ENCODE results near the gene EHMT1. TPM values are rescaled to one million over a fixed set of nuclear protein-coding genes. Genes with fewer than 3 reads are reported as not detected.

Gene EHMT1
- polyA plus RNA-seq, 3 donors = 10.1 to 46.5 (median 15.0) TPM

- H3K36me3 Mint-ChIP-seq = peaks cover 77 to 92% of the 10 kb centered on the region in 2 donors
- Histone ChIP-seq H3K9me3 (replicated peaks in 1 of 2; ENCODE audit: control insufficient read depth in 1 of 2, insufficient read depth in 1 of 2, low read length in 2 of 2) (no peaks in the 10 kb centered on the region), H3K9ac (ENCODE audit: insufficient read depth, low read length, poor library complexity, severe bottlenecking) (no peak overlapping the region), H3K4me2 (replicated peaks; ENCODE audit: extremely low read depth, low read length, poor library complexity, severe bottlenecking) (no peak overlapping the region), H4K20me1 (ENCODE audit: insufficient read depth, low read length) (no peaks in the 10 kb centered on the region), H3K27ac (ENCODE audit: low read depth in 1 of 2, low read length in 2 of 2) (no peak overlapping the region), H3K4me3 (replicated peaks in 1 of 3; ENCODE audit: low read depth in 2 of 3, low read length in 3 of 3) (no peak overlapping the region), H3K4me1 (ENCODE audit: control insufficient read depth in 1 of 2, insufficient read depth in 2 of 2, low read length in 2 of 2) (no peaks in the 10 kb centered on the region), H3K36me3 (replicated peaks in 1 of 2; ENCODE audit: control insufficient read depth in 1 of 2, insufficient read depth in 2 of 2, low read length in 2 of 2) (peaks cover 74 to 92% of the 10 kb centered on the region in 2 donors), H2AFZ (ENCODE audit: insufficient read depth, low read depth, low read length, poor library complexity, severe bottlenecking) (no peak overlapping the region), H3K79me2 (ENCODE audit: insufficient read depth, low read length) (no peaks in the 10 kb centered on the region), H3K27me3 (ENCODE audit: control insufficient read depth in 2 of 2, insufficient read depth in 2 of 2, low read length in 2 of 2) (no peaks in the 10 kb centered on the region)
- intact Hi-C loops (cut with micrococcal nuclease) = no loop called here
- H3K9me3 Mint-ChIP-seq = peaks cover 0 to 2% (median 0%) of the 10 kb centered on the region in 7 donors
- DNase-seq = no peak
- WGBS (ENCODE audit: insufficient coverage) = 98% methylated on average over 17 of the region's 17 CpGs
- peak overlapping the region in 1 of 7 donors; percentile 10 for H3K27ac Mint-ChIP-seq
- H3K4me3 Mint-ChIP-seq = no peak overlapping the region
- TF ChIP-seq, protein P1, sequence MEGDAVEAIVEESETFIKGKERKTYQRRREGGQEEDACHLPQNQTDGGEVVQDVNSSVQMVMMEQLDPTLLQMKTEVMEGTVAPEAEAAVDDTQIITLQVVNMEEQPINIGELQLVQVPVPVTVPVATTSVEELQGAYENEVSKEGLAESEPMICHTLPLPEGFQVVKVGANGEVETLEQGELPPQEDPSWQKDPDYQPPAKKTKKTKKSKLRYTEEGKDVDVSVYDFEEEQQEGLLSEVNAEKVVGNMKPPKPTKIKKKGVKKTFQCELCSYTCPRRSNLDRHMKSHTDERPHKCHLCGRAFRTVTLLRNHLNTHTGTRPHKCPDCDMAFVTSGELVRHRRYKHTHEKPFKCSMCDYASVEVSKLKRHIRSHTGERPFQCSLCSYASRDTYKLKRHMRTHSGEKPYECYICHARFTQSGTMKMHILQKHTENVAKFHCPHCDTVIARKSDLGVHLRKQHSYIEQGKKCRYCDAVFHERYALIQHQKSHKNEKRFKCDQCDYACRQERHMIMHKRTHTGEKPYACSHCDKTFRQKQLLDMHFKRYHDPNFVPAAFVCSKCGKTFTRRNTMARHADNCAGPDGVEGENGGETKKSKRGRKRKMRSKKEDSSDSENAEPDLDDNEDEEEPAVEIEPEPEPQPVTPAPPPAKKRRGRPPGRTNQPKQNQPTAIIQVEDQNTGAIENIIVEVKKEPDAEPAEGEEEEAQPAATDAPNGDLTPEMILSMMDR (IDR thresholded peaks at IDR 0.05) = no peak
- H3K27me3 Mint-ChIP-seq (ENCODE audit: low read depth in 3 of 3) = peaks cover 0 to 3% (median 0%) of the 10 kb centered on the region in 3 donors
- H3K4me1 Mint-ChIP-seq = no peaks in the 10 kb centered on the region
These were observed 145.4 kb downstream of the EHMT1 start for GRCh38 chr9:137764171-137764671.

GRCh38 chr9:137764981-137765380 is 146.2 kb downstream of the EHMT1 start:
- Mint-ChIP-seq H3K4me1 (no peaks in the 10 kb centered on the region), H3K4me3 (no peak overlapping the region), H3K27me3 (ENCODE audit: low read depth in 3 of 3) (peaks cover 0 to 3% (median 0%) of the 10 kb centered on the region in 3 donors), H3K36me3 (peaks cover 77 to 92% of the 10 kb centered on the region in 2 donors), H3K27ac (no peak overlapping the region), H3K9me3 (peaks cover 0 to 5% (median 3%) of the 10 kb centered on the region in 7 donors)
- Histone ChIP-seq H3K36me3 (replicated peaks in 1 of 2; ENCODE audit: control insufficient read depth in 1 of 2, insufficient read depth in 2 of 2, low read length in 2 of 2) (peaks cover 68 to 92% of the 10 kb centered on the region in 2 donors), H4K20me1 (ENCODE audit: insufficient read depth, low read length) (no peaks in the 10 kb centered on the region), H3K9ac (ENCODE audit: insufficient read depth, low read length, poor library complexity, severe bottlenecking) (no peak overlapping the region), H3K79me2 (ENCODE audit: insufficient read depth, low read length) (no peaks in the 10 kb centered on the region), H3K4me3 (replicated peaks in 1 of 3; ENCODE audit: low read depth in 2 of 3, low read length in 3 of 3) (no peak overlapping the region), H3K4me2 (replicated peaks; ENCODE audit: extremely low read depth, low read length, poor library complexity, severe bottlenecking) (no peak overlapping the region), H3K27me3 (ENCODE audit: control insufficient read depth in 2 of 2, insufficient read depth in 2 of 2, low read length in 2 of 2) (no peaks in the 10 kb centered on the region), H3K27ac (ENCODE audit: low read depth in 1 of 2, low read length in 2 of 2) (no peak overlapping the region), H3K4me1 (ENCODE audit: control insufficient read depth in 1 of 2, insufficient read depth in 2 of 2, low read length in 2 of 2) (no peaks in the 10 kb centered on the region), H3K9me3 (replicated peaks in 1 of 2; ENCODE audit: control insufficient read depth in 1 of 2, insufficient read depth in 1 of 2, low read length in 2 of 2) (no peaks in the 10 kb centered on the region), H2AFZ (ENCODE audit: insufficient read depth, low read depth, low read length, poor library complexity, severe bottlenecking) (no peak overlapping the region)
- 99% methylated on average over 9 of the region's 13 CpGs for WGBS (ENCODE audit: insufficient coverage)
- intact Hi-C loops (cut with micrococcal nuclease) = no loop called here
- TF ChIP-seq, protein P1 (IDR thresholded peaks at IDR 0.05) = no peak
- DNase-seq = no peak
